Fibroblast of lung (primary cell): ENCODE results near the gene PTPN23. TPM values are rescaled to one million over a fixed set of nuclear protein-coding genes. Genes with fewer than 3 reads are reported as not detected.

ENCODE experiments used
- DNase-seq, 2 donors: peaks; one replicate each; pipeline versions ENCODE4 v3.0.0 to v3.0.0-alpha.2; 2010; ENCODE audit warnings: low read depth in 2 of 2
- H2AFZ ChIP-seq: 2 replicates; pipeline ENCODE4 v1.5.1; 2012; ENCODE audit warnings: low read length, control low read depth, inconsistent platforms
- H3K27ac ChIP-seq: 2 replicates; pipeline ENCODE4 v1.5.1; 2011; ENCODE audit warnings: low read length, control low read depth; ENCODE audit not compliant: insufficient read depth
- H3K27me3 ChIP-seq: 2 replicates; pipeline ENCODE4 v1.5.1; 2011; ENCODE audit warnings: mild to moderate bottlenecking, low read length; ENCODE audit not compliant: control insufficient read depth, insufficient read depth
- H3K36me3 ChIP-seq: 2 replicates; pipeline ENCODE4 v1.5.1; 2011; ENCODE audit warnings: low read length; ENCODE audit not compliant: control insufficient read depth, insufficient read depth
- H3K4me1 ChIP-seq: 2 replicates; pipeline ENCODE4 v1.5.1; 2011; ENCODE audit warnings: low read length; ENCODE audit not compliant: control insufficient read depth, insufficient read depth; ENCODE audit errors: extremely low read depth
- H3K4me2 ChIP-seq: 2 replicates; pipeline ENCODE4 v1.5.1; 2011; ENCODE audit warnings: low read length, control low read depth; ENCODE audit not compliant: insufficient read depth; ENCODE audit errors: extremely low read depth
- H3K4me3 ChIP-seq, 4 experiments: fragments of 200-600 bp in 1 of 4; sonication (generic) in 1 of 4; replicated peaks in 1 of 4; 2 replicates each; pipeline ENCODE4 v1.5.1; 2011 to 2016; ENCODE audit warnings: low read length in 4 of 4, low read depth in 3 of 4, mild to moderate bottlenecking in 3 of 4, control low read depth in 2 of 4, inconsistent platforms in 1 of 4, mixed read lengths in 1 of 4; ENCODE audit not compliant: insufficient read depth in 1 of 4; ENCODE audit errors: control extremely low read depth in 1 of 4
- H3K79me2 ChIP-seq: 2 replicates; pipeline ENCODE4 v1.5.1; 2012; ENCODE audit warnings: mild to moderate bottlenecking, low read length, inconsistent platforms; ENCODE audit not compliant: control insufficient read depth, insufficient read depth
- H3K9ac ChIP-seq: 2 replicates; pipeline ENCODE4 v1.5.1; 2011; ENCODE audit warnings: mild to moderate bottlenecking, low read length, control low read depth; ENCODE audit not compliant: insufficient read depth
- H3K9me3 ChIP-seq: 2 replicates; pipeline ENCODE4 v1.5.1; 2012; ENCODE audit warnings: low read depth, low read length; ENCODE audit not compliant: control insufficient read depth, insufficient read depth
- H4K20me1 ChIP-seq: 2 replicates; pipeline ENCODE4 v1.5.1; 2011; ENCODE audit warnings: low read length; ENCODE audit not compliant: control insufficient read depth, insufficient read depth; ENCODE audit errors: extremely low read depth
- CTCF ChIP-seq, 2 donors: IDR thresholded peaks in 1 of 2; conservative IDR thresholded peaks in 1 of 2; 1 replicate in 1 of 2; 2 replicates in 1 of 2; pipeline ENCODE4 v1.5.1; 2011 to 2012; ENCODE audit warnings: low read length in 2 of 2, control low read depth in 1 of 2, inconsistent platforms in 1 of 2, low read depth in 1 of 2, mild to moderate bottlenecking in 1 of 2
- EZH2 ChIP-seq: IDR thresholded peaks from 2 replicates; pipeline ENCODE4 v1.5.1; 2012; ENCODE audit warnings: low read length, control low read depth, mild to moderate bottlenecking; ENCODE audit errors: missing control alignments
- polyA plus RNA-seq, 2 donors: library from polyadenylated mRNA; depleted of rRNA in 1 of 2; stranded (reverse) in 1 of 2; unstranded in 1 of 2; fragments of >200 nt; gene quantifications; 2 replicates each; pipeline ENCODE4 v1.2.1, GENCODE V29; 2011 to 2012; ENCODE audit warnings: missing spikeins in 1 of 2
- total RNA-seq: library from RNA; depleted of rRNA; stranded (reverse); fragments of >200 nt; gene quantifications from 2 replicates; pipeline ENCODE4 v1.2.1, GENCODE V29; 2014

Gene PTPN23
- total and polyA plus RNA-seq, 2 donors (not counting 1 experiment from before 2014, with no cell fraction given): 1.5 to 19.7 TPM

GRCh38 chr3:47434849-47435248, 54.0 kb downstream of the PTPN23 start:
- H4K20me1 ChIP-seq: no peaks in the 10 kb centered on the region
- H3K79me2 ChIP-seq: no peaks in the 10 kb centered on the region
- peaks cover 9% of the 10 kb centered on the region for H3K36me3 ChIP-seq
- no peaks in the 10 kb centered on the region for H3K9me3 ChIP-seq
- H3K4me3 ChIP-seq: no peak overlapping the region
- H3K4me2 ChIP-seq: no peak overlapping the region
- TF ChIP-seq EZH2: no peak
- H3K27ac ChIP-seq: no peak overlapping the region
- no peaks in the 10 kb centered on the region for H3K27me3 ChIP-seq
- H3K4me1 ChIP-seq: no peaks in the 10 kb centered on the region
- no peak overlapping the region for H3K9ac ChIP-seq
- H2AFZ ChIP-seq: no peak overlapping the region
- DNase-seq: no peak

DNA sequence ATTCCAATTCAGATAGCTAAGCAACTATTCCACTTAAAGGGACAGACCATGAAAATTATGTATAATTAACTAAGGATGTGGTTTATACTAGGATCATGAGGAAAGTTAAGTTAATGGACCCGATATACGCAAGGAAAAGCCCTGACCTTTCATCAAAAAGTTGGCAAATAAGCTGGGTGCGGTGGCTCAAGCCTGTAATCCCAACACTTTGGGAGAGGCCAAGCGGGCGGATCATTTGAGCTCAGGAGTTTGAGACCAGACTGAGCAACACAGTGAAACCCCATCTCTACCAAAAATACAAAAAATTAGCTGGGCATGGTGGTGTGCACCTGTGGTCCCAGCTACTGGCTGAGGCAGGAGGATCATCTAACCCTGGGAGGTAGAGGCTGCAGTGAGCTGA, 55.4 kb downstream of the PTPN23 start:
- no peak overlapping the region for H3K9ac ChIP-seq
- no peaks in the 10 kb centered on the region for H3K4me1 ChIP-seq
- H3K36me3 ChIP-seq: peaks cover 9% of the 10 kb centered on the region
- H4K20me1 ChIP-seq: no peaks in the 10 kb centered on the region
- no peak overlapping the region for H3K4me3 ChIP-seq
- no peaks in the 10 kb centered on the region for H3K9me3 ChIP-seq
- TF ChIP-seq CTCF (conservative IDR thresholded peaks at IDR 0.05 in 1 of 2, IDR thresholded peaks at IDR 0.05 in 1 of 2; ENCODE audit: low read depth in 1 of 2, low read length in 2 of 2): no peak
- TF ChIP-seq EZH2: no peak
- H3K4me2 ChIP-seq: no peak overlapping the region
- H3K79me2 ChIP-seq: no peaks in the 10 kb centered on the region
- no peak overlapping the region for H2AFZ ChIP-seq
- H3K27me3 ChIP-seq: no peaks in the 10 kb centered on the region
- no peak for DNase-seq
- H3K27ac ChIP-seq: no peak overlapping the region

DNA sequence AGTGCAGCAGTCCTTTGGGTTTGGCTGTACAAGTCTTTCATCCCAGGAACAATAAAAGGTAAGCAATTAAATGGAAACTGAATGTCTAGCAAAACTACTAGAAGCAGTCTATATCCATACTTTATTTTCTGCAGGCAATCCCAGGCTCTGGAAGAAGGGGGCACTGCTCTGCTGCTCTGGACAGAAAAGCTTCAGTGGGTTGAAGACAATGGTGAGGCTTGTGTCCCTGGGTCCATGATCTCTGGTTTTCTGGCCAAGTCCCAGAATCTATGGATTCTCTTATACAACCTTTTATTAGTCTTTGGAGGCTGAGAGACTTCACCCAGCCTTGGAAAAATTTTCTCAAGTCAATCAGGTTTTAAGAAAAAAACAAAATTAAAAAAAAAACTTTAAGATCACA, 59.3 kb downstream of the PTPN23 start:
- no peaks in the 10 kb centered on the region for H3K79me2 ChIP-seq
- peak in 1 of 2 donors; percentile 47 for DNase-seq
- H4K20me1 ChIP-seq: no peaks in the 10 kb centered on the region

More for the DNA sequence above, 59.3 kb downstream of the PTPN23 start:
- H3K4me2 ChIP-seq: no peak overlapping the region
- H2AFZ ChIP-seq: no peak overlapping the region
- TF ChIP-seq EZH2 (no peak), CTCF (conservative IDR thresholded peaks at IDR 0.05 in 1 of 2, IDR thresholded peaks at IDR 0.05 in 1 of 2; ENCODE audit: low read depth in 1 of 2, low read length in 2 of 2) (peak; percentile 39 to 61)
- H3K27me3 ChIP-seq: no peaks in the 10 kb centered on the region
- no peaks in the 10 kb centered on the region for H3K9me3 ChIP-seq
- peaks cover 4% of the 10 kb centered on the region for H3K36me3 ChIP-seq
- no peak overlapping the region for H3K9ac ChIP-seq
- H3K27ac ChIP-seq: no peak overlapping the region
- H3K4me1 ChIP-seq: peaks cover 4% of the 10 kb centered on the region
- no peak overlapping the region for H3K4me3 ChIP-seq
